Activated naive CD4-positive, alpha-beta T cell treated with anti-CD3 and anti-CD28 coated beads, Interleukin-2, amount 50 U/mL, for 72 hours (primary cell): ENCODE results near the gene LRRC49. TPM values are rescaled to one million over a fixed set of nuclear protein-coding genes. Genes with fewer than 3 reads are reported as not detected.
"Not testable (repeated sequence)": the region's sequence is repeated elsewhere in the genome, so short reads cannot be mapped to it uniquely, and the experiment has no call there.

Experiments
- ATAC-seq, 2 donors: fragments of 150-1000 bp; cut with Tn5 transposase; 2 replicates each; pipeline ENCODE4 v1.10.0; 2021; ENCODE audit warnings: mild to moderate bottlenecking in 2 of 2, moderate library complexity in 2 of 2
- DNase-seq, 2 donors: peaks; one replicate each; pipeline ENCODE4 v3.0.0; 2021 to 2022; ENCODE audit warnings: low spot score in 2 of 2
- H3K27ac Mint-ChIP-seq, 2 donors: one replicate each; pipeline ENCODE4 v1.8.0; 2022; ENCODE audit warnings: mild to moderate bottlenecking in 2 of 2, mixed read lengths in 2 of 2
- H3K36me3 Mint-ChIP-seq, 2 donors: one replicate each; pipeline ENCODE4 v1.8.0; 2022; ENCODE audit warnings: mixed read lengths in 2 of 2
- H3K9me3 Mint-ChIP-seq, 2 donors: one replicate each; pipeline ENCODE4 v1.8.0; 2022; ENCODE audit warnings: mixed read lengths in 2 of 2
- total RNA-seq, 2 donors: library from RNA; stranded (reverse); gene quantifications; one replicate each; pipeline ENCODE4 v1.2.3, GENCODE V29; 2022

The LRRC49 gene, protein sequence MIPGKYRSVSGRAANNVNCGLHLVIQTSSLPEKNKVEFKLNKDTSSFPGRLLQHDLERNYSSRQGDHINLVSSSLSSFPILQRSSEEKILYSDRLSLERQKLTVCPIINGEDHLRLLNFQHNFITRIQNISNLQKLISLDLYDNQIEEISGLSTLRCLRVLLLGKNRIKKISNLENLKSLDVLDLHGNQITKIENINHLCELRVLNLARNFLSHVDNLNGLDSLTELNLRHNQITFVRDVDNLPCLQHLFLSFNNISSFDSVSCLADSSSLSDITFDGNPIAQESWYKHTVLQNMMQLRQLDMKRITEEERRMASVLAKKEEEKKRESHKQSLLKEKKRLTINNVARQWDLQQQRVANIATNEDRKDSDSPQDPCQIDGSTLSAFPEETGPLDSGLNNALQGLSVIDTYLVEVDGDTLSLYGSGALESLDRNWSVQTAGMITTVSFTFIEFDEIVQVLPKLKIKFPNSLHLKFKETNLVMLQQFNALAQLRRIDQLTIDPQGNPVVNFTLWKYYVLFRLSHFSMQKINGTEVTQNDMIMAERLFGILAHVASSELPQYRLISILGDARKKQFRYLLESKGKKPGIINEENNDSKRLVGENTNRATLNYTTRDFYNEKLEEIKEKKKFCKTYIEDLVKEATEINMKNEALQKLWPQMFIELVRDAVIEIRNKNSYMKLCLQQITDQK
- not detected for total RNA-seq

DNA sequence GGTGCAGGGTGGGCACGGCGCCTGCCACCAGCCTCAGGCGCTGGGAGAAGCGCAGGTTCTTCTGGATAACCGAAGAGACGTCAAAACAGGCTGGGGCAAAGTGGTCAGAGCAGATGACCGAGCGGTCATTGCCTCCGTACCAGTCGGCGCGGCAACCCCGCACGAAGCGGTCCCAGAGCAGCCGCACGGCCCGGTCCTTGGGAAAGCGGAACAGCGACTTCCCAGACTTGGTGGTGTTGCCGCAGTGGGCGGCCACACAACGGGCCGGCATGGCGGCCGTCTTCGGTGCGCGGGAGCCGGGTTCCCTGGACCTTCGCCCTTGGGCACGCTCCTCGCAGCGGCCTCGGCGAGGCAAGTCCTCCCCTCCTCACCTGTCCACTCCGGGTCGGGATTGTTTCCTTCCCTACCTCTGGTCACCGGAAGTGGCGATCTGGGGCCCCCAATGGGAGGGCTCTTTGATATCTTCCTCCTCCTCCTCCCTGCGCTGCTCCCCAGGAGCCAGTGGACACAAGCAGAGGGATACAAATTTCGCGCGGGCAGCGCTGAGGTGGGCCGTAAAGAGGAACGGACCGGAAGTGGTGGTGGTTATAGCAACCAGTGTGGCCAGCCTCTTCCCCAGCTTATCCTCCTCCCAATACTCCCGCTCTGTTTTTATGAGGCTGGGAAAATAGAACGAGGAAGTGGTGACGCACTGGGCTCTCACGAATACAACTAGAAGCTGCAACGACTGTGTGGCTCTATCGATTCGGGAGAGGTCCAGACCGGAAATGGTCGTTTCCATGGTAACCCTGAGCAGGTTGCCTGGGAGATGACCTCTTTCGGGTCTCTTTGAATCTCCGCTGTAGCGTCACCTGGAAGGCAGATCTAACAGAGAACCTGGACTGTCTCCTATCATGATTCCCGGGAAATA is at the start of gene LRRC49, which contains the start of gene THAP10:
LRRC49 (plus strand) TSS at position 825 of the 910 bp plus-strand sequence; CDS start at position 894, 69 bp downstream.
THAP10 (minus strand) TSS at position 432 of the 910 bp plus-strand sequence; CDS start at position 271, 161 bp downstream.
- ATAC-seq: peak; percentile 85 to 91
- DNase-seq: peak; percentile 58 to 62
- no peaks in the 10 kb centered on the region for H3K9me3 Mint-ChIP-seq
- peaks cover 7 to 9% of the 10 kb centered on the region in 2 donors for H3K36me3 Mint-ChIP-seq
- H3K27ac Mint-ChIP-seq: peak within 1 kb of the TSS; percentile 29 to 76

DNA sequence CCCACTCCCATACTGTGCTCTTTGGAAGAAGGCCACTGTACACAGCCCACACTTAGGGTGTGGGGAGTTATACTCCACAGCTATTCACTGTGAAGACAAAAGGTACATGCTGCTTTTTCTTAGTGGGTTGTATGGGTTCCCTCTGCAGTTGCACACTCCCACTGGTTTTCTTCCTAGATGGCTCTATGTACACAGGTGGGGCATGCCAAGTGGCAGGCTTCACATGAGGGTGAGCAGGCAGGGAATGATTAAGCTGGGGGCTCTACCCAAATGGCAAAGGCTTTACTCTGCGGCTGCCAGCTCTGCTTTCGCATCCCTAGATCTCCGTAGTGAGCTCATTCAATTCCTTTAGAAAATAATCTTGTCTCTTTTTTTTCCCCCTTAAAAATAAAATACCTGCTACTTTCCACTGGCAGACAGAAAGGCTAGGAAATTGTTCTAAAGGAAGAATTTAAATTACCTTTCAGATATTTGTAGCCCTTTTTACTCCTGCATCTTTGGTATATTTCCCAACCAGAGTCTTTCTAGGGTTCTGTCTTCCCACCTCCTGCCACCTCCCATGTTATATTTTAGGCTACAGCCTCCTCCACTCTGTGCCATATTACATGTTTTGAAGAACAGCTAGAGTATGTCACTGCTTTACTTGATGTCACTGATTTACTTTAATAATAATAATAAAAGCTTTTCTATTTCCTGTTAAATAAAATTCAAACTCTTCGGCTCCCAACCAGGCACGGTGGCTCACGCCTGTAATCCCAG is 46.8 kb upstream of the LRRC49 start:
- DNase-seq: no peak
- no peak for ATAC-seq
- Mint-ChIP-seq H3K27ac (no peak overlapping the region), H3K9me3 (no peaks in the 10 kb centered on the region), H3K36me3 (no peaks in the 10 kb centered on the region)

DNA sequence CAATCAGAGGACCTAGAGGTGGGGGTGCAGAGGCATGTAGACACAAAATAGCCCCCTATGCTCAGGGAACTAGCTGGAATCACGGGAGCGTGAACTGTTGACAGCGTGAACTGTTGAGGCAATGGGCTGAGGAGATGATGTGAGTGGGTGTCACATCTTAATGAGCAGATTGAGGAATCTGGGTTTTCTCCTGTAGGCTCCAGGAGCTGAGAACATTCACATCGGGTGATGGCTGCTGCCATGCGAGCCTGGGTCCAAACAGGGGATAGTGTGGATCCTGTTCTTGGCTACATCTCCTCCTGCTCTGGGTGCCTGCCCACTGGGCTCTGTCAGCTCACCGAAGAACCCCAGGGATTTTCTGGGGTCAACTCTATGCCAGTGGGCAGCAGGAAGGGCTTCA is 40.7 kb upstream of the LRRC49 start:
- no peaks in the 10 kb centered on the region for H3K9me3 Mint-ChIP-seq
- H3K36me3 Mint-ChIP-seq: peaks cover 0 to 7% of the 10 kb centered on the region in 2 donors
- DNase-seq (no peak), ATAC-seq (no peak)
- H3K27ac Mint-ChIP-seq: no peak overlapping the region

DNA sequence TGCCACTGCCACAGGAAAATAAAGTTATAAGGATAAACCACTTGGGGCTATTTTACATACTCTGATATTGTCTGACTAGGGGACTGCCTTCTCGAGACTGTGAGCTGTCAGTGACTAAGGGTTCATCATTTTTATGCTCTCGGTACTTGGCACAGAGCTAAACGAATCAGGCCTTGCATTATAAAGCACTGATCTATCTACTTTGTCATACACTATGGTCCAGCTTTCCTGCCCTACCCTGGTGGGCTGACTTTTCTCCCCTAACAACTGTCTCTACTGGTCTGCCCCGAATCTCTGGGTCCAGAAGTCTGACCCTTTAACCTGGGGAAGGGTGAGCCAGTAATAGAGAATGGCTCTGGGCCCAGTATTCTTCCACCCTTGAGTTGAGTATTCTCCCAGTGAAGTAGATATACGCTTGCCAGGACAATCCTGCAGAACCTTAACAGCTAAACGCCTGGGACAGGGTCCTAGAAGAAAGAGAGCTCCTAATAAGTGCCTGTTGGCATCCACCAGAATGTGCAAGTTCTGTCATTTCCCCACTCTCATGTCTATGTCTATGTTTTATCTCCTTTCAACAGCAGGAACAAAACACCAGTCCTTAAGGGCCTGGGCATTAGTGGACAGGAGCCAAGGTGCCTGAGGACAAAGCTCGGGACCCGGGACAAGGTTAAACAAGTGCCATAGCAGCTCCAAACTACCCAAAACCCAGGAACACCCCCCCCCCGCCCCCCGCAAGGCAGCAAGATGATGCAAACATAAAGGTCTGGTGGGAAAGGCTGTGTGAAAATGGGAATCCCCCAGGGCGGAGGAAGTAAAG is 39.9 kb upstream of the LRRC49 start:
- Mint-ChIP-seq H3K27ac (no peak overlapping the region), H3K36me3 (peaks cover 0 to 7% of the 10 kb centered on the region in 2 donors), H3K9me3 (no peaks in the 10 kb centered on the region)
- DNase-seq (no peak), ATAC-seq (no peak)

DNA sequence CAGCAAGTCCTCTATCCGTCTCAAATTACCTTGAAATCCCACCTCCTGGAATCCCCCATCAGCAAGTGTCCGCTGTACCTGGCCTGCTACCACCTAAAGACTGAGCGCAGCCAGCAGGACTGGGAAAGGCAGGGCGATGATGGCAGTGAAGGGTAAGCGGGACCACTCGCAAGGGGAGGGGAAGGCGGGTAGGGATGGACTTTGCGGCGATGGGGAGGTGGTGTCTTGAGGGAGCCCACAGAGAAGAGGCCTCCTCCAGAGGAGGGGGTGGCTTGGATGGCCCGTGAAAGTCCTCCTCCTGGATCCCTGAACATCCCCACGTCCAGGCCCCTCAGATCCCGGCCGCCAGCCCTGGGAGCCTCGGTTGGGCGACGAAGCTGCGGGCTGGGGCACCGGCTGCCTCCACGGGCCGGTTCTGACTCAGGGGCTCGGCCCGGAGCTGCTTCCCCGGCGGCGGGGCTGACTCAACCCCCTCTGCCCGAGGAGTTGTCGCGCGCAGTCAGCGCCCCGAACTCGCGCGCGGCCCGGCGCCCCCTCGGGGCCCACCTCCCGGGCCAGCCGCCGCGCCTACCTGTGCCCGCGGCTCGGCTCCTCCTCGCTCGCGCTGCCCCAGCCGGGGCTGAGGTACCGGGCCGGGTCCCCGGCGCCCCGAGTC is 39.2 kb upstream of the LRRC49 start:
- peaks cover 0 to 7% of the 10 kb centered on the region in 2 donors for H3K36me3 Mint-ChIP-seq
- DNase-seq (peak in 1 of 2 donors; percentile 18), ATAC-seq (peak; percentile 48 to 71)
- no peaks in the 10 kb centered on the region for H3K9me3 Mint-ChIP-seq
- no peak overlapping the region for H3K27ac Mint-ChIP-seq

DNA sequence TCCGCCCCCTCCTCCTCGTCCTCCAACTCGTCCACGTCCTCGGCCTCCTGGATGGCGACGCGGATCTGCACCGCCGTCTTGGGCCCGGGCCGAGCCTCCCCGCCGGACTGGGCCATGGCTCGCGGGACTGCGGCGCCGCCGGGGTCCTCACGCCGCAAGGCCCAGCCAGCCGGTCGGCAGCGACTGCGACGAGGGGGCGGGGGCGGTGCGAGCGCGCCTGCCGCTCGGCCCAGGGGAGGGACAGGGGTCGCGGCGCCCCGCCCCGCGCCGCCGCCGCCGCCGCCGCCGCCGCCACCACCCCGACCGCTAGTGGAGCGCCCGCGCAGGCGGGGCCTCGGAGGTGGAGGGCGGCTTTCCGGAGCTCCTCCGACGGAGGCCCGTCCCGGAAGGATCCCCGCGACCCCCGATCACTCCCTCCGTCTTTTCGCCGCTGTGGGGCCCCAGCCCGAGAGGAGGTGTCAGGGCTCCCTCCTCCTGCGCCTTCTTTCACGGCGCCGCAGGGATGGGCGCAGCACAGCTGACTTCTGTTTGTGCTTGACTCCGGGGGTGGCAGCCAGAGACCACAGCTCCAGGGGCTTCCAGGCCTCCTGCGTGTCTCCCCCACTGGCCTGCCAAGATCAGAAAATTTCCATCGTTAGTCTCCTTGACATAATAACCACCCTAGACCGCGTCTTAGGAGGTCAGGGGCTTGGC is 38.5 kb upstream of the LRRC49 start, which contains the start of gene LARP6:
LARP6 (minus strand) TSS at position 185 of the 693 bp plus-strand sequence; CDS start at position 116, 69 bp downstream.
- H3K36me3 Mint-ChIP-seq: peaks cover 0 to 7% of the 10 kb centered on the region in 2 donors
- H3K9me3 Mint-ChIP-seq: no peaks in the 10 kb centered on the region
- ATAC-seq: peak; percentile 43 to 82
- DNase-seq: peak in 1 of 2 donors; percentile 30
- peak within 1 kb of the TSS in 1 of 2 donors; percentile 60 for H3K27ac Mint-ChIP-seq

DNA sequence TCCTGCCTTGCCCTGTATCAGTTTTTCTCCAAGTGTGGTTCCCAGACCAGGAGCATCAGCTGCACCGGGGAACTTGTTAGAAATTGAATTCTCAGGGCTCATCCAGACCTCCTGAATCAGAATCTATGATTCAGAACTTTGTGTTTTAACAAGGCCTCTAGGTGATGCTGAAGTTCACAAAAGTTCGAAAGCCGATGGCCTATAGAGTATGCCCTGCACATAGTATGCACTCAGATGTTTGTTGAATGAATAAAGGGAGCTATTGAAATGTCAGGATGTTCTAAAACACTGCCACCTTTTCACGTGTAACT is 38.0 kb upstream of the LRRC49 start:
- ATAC-seq (no peak), DNase-seq (no peak)
- Mint-ChIP-seq H3K9me3 (no peaks in the 10 kb centered on the region), H3K27ac (peak overlapping the region in 1 of 2 donors; percentile 60), H3K36me3 (peaks cover 0 to 7% of the 10 kb centered on the region in 2 donors)

DNA sequence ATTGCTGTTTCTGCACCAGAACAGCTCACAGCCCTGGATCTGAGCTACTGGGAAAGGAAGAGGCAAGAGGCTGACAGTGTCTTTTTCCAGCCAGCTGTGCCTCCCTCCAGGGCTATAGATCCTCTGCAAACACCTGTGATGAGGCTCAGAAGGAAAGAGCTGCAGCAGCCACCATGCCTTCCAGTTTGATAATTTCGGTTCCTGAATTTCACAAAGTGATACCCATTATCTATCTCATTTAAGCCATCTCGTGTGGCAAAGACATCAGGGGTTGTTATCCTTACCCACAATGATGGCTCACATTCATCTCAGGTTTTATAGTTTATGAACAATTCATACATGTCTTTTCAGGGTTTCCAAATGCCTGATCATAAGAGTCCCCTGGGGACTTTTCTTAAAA is 36.9 kb upstream of the LRRC49 start:
- H3K27ac Mint-ChIP-seq: no peak overlapping the region
- ATAC-seq: no peak

DNA sequence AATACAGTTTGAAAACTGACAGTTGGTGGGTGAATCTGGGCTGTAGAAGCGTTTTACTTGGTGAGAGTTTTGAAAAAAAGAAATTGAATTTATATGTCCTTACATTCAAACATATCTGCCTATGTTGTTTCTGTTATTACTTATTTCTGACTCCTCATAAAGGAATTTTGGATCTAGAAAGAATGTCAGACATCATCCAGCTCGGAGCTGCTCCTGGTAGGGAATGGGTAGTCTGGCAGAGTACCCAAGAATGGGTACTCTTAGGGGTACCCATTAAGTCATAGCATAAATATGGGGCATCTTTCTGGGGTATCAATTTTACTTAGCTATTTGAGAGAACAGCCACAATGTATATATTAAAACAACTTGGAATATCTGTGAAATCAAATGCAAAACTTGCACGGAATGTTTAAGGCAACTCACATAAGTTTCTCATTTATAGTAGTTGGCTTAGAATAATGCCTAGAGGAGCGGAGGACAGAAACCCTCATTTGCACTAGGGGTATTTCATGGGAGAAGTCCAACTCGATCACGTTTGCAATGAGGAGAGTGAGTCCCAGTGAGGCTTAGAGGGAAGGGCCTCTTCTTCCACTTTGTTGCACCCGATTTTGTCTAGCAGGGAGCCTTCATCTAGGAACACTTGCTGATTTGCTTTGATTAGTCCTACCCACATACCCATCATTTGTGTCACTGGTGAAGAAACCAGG is 36.3 kb upstream of the LRRC49 start:
- Mint-ChIP-seq H3K27ac (no peak overlapping the region), H3K36me3 (peaks cover 0 to 7% of the 10 kb centered on the region in 2 donors)

More for the DNA sequence above, 36.9 kb upstream of the LRRC49 start:
- no peak for DNase-seq
- Mint-ChIP-seq H3K36me3 (peaks cover 0 to 7% of the 10 kb centered on the region in 2 donors), H3K9me3 (no peaks in the 10 kb centered on the region)

DNA sequence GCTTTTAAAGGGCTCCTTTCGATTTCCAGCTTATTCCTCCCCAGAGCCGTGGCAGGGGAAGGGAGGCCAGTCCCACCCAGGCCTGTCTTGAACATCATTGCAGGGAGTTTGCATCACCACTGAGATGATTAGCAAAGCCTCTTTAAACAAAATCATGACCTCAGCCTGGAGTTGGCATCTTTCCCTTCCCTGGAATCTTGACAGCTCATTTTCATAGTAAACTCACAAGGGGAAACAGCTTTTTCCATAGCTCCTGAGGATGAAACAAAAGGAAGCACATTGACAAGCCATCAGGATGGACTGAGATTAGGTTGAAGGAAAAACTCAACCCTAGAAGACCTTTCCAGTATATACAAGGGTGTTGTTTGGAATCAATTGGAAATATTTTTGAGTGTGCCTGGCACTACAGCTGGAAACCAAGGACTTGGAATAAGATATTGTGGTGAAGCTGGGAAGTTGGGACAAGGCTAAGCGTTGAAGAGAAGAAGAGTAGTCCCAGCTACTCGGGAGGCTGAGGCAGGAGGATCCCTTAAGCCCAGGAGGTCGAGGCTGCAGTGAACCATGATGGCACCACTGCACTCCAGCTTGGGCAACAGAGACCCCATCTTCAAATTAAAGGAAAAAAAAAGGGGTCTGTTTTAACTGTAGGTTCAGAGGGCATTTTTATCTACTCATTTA is 35.6 kb upstream of the LRRC49 start:
- peaks cover 0 to 7% of the 10 kb centered on the region in 2 donors for H3K36me3 Mint-ChIP-seq
- DNase-seq (no peak), ATAC-seq (no peak)
- H3K9me3 Mint-ChIP-seq: no peaks in the 10 kb centered on the region
- no peak overlapping the region for H3K27ac Mint-ChIP-seq

More for the DNA sequence above, 36.3 kb upstream of the LRRC49 start:
- no peak for DNase-seq
- no peak for ATAC-seq
- H3K9me3 Mint-ChIP-seq: no peaks in the 10 kb centered on the region

DNA sequence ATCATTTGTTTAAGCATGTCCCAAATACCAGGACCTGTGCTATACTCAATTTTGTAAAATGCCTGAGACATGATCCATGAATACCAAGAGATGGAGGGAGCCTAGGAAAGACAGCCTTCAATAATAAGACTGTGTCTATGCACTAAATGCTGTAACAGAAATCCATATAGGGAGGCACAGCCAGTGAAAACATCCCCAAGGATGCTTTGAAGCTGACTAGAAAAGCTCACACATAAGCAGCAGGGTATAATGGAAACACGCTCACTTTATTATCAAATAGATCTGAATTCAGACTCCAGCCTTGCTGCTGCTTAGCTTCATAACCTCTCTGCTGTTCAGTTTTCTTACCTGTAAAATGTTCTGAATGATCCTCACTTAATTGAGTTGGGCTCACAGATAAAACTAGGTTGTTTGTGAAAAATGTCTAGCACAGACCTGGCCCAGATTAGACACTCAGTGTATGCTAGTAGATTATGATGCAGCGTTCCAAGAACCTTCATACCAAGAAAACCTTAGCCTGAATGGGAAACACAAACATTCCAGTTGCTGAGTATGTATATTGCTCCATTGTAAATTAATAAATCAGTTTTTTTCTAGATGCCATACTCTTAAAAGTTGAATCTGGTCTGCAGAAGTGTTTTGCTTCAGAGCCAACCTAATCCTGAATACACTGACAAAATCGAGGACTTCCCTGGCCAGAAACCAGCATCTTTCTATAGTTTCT is 34.9 kb upstream of the LRRC49 start:
- ATAC-seq (no peak), DNase-seq (no peak)
- H3K27ac Mint-ChIP-seq: no peak overlapping the region
- peaks cover 0 to 7% of the 10 kb centered on the region in 2 donors for H3K36me3 Mint-ChIP-seq
- H3K9me3 Mint-ChIP-seq: no peaks in the 10 kb centered on the region

DNA sequence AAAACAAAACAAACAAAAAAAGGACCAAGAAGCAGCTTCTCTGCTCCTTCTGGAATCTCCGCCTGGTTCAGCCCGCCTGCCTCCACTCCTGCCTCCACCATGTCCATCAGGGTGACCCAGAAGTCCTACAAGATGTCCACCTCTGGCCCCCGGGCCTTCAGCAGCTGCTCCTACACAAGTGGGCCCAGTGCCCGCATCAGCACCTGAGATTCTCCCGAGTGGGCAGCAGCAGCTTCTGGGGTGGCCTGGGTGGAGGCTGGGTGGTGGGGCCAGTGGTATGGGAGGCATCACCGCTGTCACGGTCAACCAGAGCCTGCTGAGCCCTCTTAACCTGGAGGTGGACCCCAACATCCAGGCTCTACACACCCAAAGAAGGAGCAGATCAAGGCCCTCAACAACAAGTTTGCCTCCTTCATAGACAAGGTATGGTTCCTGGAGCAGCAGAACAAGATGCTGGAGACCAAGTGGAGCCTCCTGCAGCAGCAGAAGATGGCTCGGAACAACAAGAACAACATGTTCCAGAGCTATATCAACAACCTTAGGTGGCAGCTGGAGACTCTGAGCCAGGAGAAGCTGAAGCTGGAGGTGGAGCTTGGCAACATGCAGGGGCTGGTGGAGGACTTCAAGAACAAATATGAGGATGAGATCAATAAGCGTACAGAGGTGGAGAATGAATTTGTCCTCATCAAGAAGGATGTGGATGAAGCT is 33.9 kb upstream of the LRRC49 start:
- ATAC-seq, H3K27ac Mint-ChIP-seq, H3K36me3 Mint-ChIP-seq, H3K9me3 Mint-ChIP-seq, DNase-seq: not testable (repeated sequence)
